K562 (cell line): ENCODE results near the gene CEMP1. TPM values are rescaled to one million over a fixed set of nuclear protein-coding genes. Genes with fewer than 3 reads are reported as not detected.

Experiments
- CC2D1A ChIP-seq: fragments of 450-650 bp; IDR thresholded peaks from 2 replicates; pipeline ENCODE4 v1.6.1; 2017; ENCODE audit warnings: mild to moderate bottlenecking
- EGR1 ChIP-seq: fragments of 450-650 bp; conservative IDR thresholded peaks from 2 replicates; pipeline ENCODE4 v1.6.1; 2017; ENCODE audit warnings: mild to moderate bottlenecking
- KAT2B ChIP-seq: IDR thresholded peaks from one replicate; pipeline ENCODE4 v1.6.1; 2012; ENCODE audit warnings: low read depth, mild to moderate bottlenecking, control low read depth, inconsistent platforms, low read length, moderate library complexity
- MEF2A ChIP-seq: IDR thresholded peaks from 2 replicates; pipeline ENCODE4 v1.6.1; 2011; ENCODE audit warnings: low read depth, mild to moderate bottlenecking, low read length, moderate library complexity; ENCODE audit not compliant: control insufficient read depth
- MEIS2 ChIP-seq: fragments of 450-650 bp; IDR thresholded peaks from 2 replicates; pipeline ENCODE4 v1.6.1; 2014; ENCODE audit warnings: mild to moderate bottlenecking; ENCODE audit not compliant: partially characterized antibody
- NCOA6 ChIP-seq: fragments of 450-650 bp; IDR thresholded peaks from 2 replicates; pipeline ENCODE4 v1.6.1; 2017; ENCODE audit warnings: mild to moderate bottlenecking
- PHB ChIP-seq: fragments of 250-450 bp; sonication (Bioruptor Pico); IDR thresholded peaks from 2 replicates; pipeline ENCODE4 v1.5.0; 2021
- PHF8 ChIP-seq: fragments of 200-600 bp; sonication (generic); IDR thresholded peaks from 2 replicates; pipeline ENCODE4 v1.6.1; 2012; ENCODE audit warnings: mixed run types, mild to moderate bottlenecking, inconsistent platforms, low read length, moderate library complexity, borderline replicate concordance
- SLC30A9 ChIP-seq: fragments of 250-450 bp; sonication (Bioruptor Pico); IDR thresholded peaks from 2 replicates; pipeline ENCODE4 v1.8.0; 2022; ENCODE audit warnings: mild to moderate bottlenecking, moderate library complexity
- SMARCA4 ChIP-seq: fragments of 450-650 bp; IDR thresholded peaks from 2 replicates; pipeline ENCODE4 v1.6.1; 2016
- SRF ChIP-seq, 2 experiments: fragments of 250-450, 450-650 bp in 1 of 2; sonication (Bioruptor Pico) in 1 of 2; sonication (generic) in 1 of 2; formaldehyde crosslinking; IDR thresholded peaks; 2 replicates each; pipeline versions ENCODE4 v1.5.0 to v1.5.1; 2020 to 2022; ENCODE audit warnings: mild to moderate bottlenecking in 1 of 2, missing genetic modification reagents in 1 of 2
- SRSF7 ChIP-seq: fragments of 200-400 bp; formaldehyde crosslinking; optimal IDR thresholded peaks from 2 replicates; pipeline ENCODE3; 2017; ENCODE audit warnings: mild to moderate bottlenecking, low read depth, low read length
- ZNF184 ChIP-seq: sonication (generic); formaldehyde crosslinking; IDR thresholded peaks from 2 replicates; pipeline ENCODE4 v1.5.0; 2020; ENCODE audit warnings: missing genetic modification reagents
- ZNF282 ChIP-seq: sonication (generic); formaldehyde crosslinking; IDR thresholded peaks from 2 replicates; pipeline ENCODE4 v1.8.1; 2023; ENCODE audit warnings: missing genetic modification reagents
- polyA plus RNA-seq, 8 experiments: library from polyadenylated mRNA; depleted of rRNA in 4 of 8; stranded (reverse) in 5 of 8; unstranded in 3 of 8; fragments of >200 nt; fragmentation: Nextera tagmentation in 2 of 8; fragmentation: Illumina TruSeq in 1 of 8; extraction: Ambion mirVana in 2 of 8; extraction: Trizol in 1 of 8; gene quantifications; 2 replicates each; pipeline versions ENCODE4 v1.2.1 to v1.2.3, GENCODE V29; 2011 to 2014; ENCODE audit warnings: inconsistent platforms in 1 of 8, missing spikeins in 1 of 8
- total RNA-seq, 7 experiments: library from RNA; depleted of rRNA in 6 of 7; stranded (reverse); fragments of >200 nt in 6 of 7; fragmentation: Illumina TruSeq in 2 of 7; extraction: Trizol in 2 of 7; gene quantifications; 2 replicates each; pipeline versions ENCODE4 v1.2.1 to v1.2.3, GENCODE V29; 2011 to 2021; ENCODE audit warnings: low replicate concordance in 1 of 7
- TF ChIP-seq, protein P1 (sequence below): fragments of 200-800 bp; sonication (Bioruptor generic); IDR thresholded peaks from 2 replicates; pipeline ENCODE4 v1.6.1; 2017; ENCODE audit warnings: missing genetic modification characterization, missing compliant biosample characterization
- TF ChIP-seq, protein P2 (sequence below), 2 experiments: fragments of 450-650 bp in 1 of 2; sonication (generic) in 1 of 2; formaldehyde crosslinking in 1 of 2; IDR thresholded peaks in 1 of 2; conservative IDR thresholded peaks in 1 of 2; 2 replicates each; pipeline versions ENCODE4 v1.6.1 to v1.8.1; 2016 to 2023; ENCODE audit warnings: mild to moderate bottlenecking in 2 of 2, moderate library complexity in 2 of 2, inconsistent platforms in 1 of 2, missing genetic modification reagents in 1 of 2
- TF ChIP-seq, protein P3 (sequence below): fragments of 250-450 bp; sonication (Bioruptor Pico); IDR thresholded peaks from 2 replicates; pipeline ENCODE4 v1.4.0; 2020; ENCODE audit warnings: mild to moderate bottlenecking
- TF ChIP-seq, protein P4 (sequence below), 2 experiments: fragments of 450-650 bp; IDR thresholded peaks; 2 replicates each; pipeline ENCODE4 v1.6.1; 2016
- TF ChIP-seq, protein P5 (sequence below): fragments of 250-450 bp; sonication (Bioruptor Pico); IDR thresholded peaks from 2 replicates; pipeline ENCODE4 v1.9.0; 2021; ENCODE audit warnings: mild to moderate bottlenecking
- TF ChIP-seq, protein P6 (sequence below): fragments of 250-450 bp; sonication (Bioruptor Pico); IDR thresholded peaks from 2 replicates; pipeline ENCODE4 v1.8.0; 2022; ENCODE audit warnings: moderate library complexity, mild to moderate bottlenecking, inconsistent platforms

CEMP1 gene
- total and polyA plus RNA-seq, 9 of the 15 experiments (the other 6 are each of a cell fraction or from before 2014, with no cell fraction given) = 0.05 to 0.45 TPM; not detected in 7

DNA sequence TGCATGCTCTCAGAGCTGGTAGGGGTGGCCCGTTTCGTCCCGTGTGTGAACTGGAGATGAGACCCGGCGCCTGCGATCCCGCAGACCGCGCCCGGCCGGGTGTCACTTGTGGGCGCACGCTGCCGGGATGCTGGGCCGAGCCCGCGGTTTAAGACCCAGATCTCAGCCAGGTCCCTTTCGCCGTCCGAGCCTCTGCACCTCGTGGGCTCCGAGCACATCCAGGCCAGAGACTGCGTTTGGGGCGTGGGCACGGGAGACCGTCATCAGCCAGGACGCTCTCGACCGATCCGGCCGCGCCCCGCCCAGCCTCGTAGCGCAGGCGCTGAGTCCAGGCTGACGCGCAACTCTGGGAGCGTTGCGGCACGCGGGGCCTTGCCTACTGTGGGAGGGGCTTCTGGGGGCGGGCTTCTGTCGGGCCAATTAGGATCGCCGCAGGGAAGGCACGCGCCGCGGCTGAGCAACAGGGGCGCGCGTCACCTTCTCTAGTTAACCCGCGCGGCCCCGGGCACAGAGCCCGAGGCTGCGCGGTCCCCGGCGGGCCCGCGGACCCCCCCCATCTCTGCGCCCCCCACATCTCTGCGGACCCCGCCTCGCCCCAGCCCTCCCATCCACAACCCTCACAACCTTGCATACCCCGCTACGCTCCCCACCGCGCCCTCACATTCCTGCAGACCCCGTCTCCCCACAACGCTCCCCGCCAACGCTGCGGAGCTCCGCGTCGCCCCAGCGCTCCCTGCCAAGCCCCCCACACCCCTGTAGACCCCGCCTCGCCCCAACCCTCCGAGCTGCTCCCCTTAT, 687 bp upstream of the CEMP1 start (continued):
- TF ChIP-seq, protein P1, sequence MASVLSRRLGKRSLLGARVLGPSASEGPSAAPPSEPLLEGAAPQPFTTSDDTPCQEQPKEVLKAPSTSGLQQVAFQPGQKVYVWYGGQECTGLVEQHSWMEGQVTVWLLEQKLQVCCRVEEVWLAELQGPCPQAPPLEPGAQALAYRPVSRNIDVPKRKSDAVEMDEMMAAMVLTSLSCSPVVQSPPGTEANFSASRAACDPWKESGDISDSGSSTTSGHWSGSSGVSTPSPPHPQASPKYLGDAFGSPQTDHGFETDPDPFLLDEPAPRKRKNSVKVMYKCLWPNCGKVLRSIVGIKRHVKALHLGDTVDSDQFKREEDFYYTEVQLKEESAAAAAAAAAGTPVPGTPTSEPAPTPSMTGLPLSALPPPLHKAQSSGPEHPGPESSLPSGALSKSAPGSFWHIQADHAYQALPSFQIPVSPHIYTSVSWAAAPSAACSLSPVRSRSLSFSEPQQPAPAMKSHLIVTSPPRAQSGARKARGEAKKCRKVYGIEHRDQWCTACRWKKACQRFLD (CRISPR knock-in tag) = no peak
- no peak for TF ChIP-seq SMARCA4
- TF ChIP-seq ZNF184 (CRISPR knock-in tag) = no peak
- TF ChIP-seq SLC30A9 (CRISPR knock-in tag) = no peak
- TF ChIP-seq MEIS2 = peak; percentile 84
- no peak for TF ChIP-seq KAT2B
- TF ChIP-seq, protein P2, sequence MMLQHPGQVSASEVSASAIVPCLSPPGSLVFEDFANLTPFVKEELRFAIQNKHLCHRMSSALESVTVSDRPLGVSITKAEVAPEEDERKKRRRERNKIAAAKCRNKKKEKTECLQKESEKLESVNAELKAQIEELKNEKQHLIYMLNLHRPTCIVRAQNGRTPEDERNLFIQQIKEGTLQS (IDR thresholded peaks at IDR 0.05) = peak; percentile 64
- TF ChIP-seq, protein P2 (CRISPR knock-in tag; conservative IDR thresholded peaks at IDR 0.05) = no peak
- TF ChIP-seq, protein P3, sequence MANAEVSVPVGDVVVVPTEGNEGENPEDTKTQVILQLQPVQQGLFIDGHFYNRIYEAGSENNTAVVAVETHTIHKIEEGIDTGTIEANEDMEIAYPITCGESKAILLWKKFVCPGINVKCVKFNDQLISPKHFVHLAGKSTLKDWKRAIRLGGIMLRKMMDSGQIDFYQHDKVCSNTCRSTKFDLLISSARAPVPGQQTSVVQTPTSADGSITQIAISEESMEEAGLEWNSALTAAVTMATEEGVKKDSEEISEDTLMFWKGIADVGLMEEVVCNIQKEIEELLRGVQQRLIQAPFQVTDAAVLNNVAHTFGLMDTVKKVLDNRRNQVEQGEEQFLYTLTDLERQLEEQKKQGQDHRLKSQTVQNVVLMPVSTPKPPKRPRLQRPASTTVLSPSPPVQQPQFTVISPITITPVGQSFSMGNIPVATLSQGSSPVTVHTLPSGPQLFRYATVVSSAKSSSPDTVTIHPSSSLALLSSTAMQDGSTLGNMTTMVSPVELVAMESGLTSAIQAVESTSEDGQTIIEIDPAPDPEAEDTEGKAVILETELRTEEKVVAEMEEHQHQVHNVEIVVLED (CRISPR knock-in tag) = peak; percentile 72
- TF ChIP-seq, protein P4, sequence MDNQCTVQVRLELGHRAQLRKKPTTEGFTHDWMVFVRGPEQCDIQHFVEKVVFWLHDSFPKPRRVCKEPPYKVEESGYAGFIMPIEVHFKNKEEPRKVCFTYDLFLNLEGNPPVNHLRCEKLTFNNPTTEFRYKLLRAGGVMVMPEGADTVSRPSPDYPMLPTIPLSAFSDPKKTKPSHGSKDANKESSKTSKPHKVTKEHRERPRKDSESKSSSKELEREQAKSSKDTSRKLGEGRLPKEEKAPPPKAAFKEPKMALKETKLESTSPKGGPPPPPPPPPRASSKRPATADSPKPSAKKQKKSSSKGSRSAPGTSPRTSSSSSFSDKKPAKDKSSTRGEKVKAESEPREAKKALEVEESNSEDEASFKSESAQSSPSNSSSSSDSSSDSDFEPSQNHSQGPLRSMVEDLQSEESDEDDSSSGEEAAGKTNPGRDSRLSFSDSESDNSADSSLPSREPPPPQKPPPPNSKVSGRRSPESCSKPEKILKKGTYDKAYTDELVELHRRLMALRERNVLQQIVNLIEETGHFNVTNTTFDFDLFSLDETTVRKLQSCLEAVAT (IDR thresholded peaks at IDR 0.05) = peak in 1 of 2 experiments; percentile 35; a peak in 1 of 4 replicates
- peak in 1 of 2 experiments; percentile 13; a peak in 1 of 4 replicates for TF ChIP-seq SRF (CRISPR knock-in tag; IDR thresholded peaks at IDR 0.05)
- 0 out of 2 replicates have a peak, but pooled peaks have one; percentile 12 for TF ChIP-seq PHB
- TF ChIP-seq EGR1 = peak; percentile 49; the same call in 1 of the 2 replicates
- no peak for TF ChIP-seq NCOA6
- TF ChIP-seq SRSF7 = no peak
- TF ChIP-seq CC2D1A = no peak
- no peak for TF ChIP-seq ZNF282 (CRISPR knock-in tag)
- TF ChIP-seq MEF2A = no peak
- TF ChIP-seq, protein P5, sequence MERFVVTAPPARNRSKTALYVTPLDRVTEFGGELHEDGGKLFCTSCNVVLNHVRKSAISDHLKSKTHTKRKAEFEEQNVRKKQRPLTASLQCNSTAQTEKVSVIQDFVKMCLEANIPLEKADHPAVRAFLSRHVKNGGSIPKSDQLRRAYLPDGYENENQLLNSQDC (CRISPR knock-in tag) = no peak
- TF ChIP-seq, protein P6, sequence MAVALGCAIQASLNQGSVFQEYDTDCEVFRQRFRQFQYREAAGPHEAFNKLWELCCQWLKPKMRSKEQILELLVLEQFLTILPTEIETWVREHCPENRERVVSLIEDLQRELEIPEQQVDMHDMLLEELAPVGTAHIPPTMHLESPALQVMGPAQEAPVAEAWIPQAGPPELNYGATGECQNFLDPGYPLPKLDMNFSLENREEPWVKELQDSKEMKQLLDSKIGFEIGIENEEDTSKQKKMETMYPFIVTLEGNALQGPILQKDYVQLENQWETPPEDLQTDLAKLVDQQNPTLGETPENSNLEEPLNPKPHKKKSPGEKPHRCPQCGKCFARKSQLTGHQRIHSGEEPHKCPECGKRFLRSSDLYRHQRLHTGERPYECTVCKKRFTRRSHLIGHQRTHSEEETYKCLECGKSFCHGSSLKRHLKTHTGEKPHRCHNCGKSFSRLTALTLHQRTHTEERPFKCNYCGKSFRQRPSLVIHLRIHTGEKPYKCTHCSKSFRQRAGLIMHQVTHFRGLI = no peak
- peak; percentile 54; the same call in 1 of the 2 replicates for TF ChIP-seq PHF8
